Fibroblast of lung (primary cell): ENCODE data around the gene ADAD2.

Experiments used
- EZH2 ChIP-seq: IDR thresholded peaks from 2 replicates; pipeline ENCODE4 v1.5.1; 2012; ENCODE audit warnings: low read length, control low read depth, mild to moderate bottlenecking; ENCODE audit errors: missing control alignments
- TF ChIP-seq, protein P1 (sequence below), 2 donors: IDR thresholded peaks in 1 of 2; conservative IDR thresholded peaks in 1 of 2; 1 replicate in 1 of 2; 2 replicates in 1 of 2; pipeline ENCODE4 v1.5.1; 2011 to 2012; ENCODE audit warnings: low read length in 2 of 2, control low read depth in 1 of 2, inconsistent platforms in 1 of 2, low read depth in 1 of 2, mild to moderate bottlenecking in 1 of 2

DNA sequence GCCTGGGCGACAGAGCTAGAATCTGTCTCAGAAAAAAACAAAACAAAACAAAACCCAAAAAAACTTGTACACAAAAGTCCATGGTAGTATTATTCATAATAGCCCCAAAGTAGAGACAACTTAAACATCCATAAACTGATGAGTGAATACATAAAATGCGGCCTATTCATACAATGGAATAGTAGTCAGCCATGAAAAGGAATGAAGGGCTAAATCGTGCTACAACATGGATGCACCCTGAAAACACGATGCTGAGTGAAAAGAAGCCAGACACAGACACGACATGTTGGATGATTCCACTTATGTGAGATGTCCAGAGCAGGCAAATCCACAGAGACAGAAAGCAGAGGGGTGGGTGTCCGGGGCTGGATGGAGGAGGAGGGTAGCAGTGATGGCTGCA, 36.6 kb downstream of the ADAD2 start:
- TF ChIP-seq EZH2 = no peak
- TF ChIP-seq, protein P1, sequence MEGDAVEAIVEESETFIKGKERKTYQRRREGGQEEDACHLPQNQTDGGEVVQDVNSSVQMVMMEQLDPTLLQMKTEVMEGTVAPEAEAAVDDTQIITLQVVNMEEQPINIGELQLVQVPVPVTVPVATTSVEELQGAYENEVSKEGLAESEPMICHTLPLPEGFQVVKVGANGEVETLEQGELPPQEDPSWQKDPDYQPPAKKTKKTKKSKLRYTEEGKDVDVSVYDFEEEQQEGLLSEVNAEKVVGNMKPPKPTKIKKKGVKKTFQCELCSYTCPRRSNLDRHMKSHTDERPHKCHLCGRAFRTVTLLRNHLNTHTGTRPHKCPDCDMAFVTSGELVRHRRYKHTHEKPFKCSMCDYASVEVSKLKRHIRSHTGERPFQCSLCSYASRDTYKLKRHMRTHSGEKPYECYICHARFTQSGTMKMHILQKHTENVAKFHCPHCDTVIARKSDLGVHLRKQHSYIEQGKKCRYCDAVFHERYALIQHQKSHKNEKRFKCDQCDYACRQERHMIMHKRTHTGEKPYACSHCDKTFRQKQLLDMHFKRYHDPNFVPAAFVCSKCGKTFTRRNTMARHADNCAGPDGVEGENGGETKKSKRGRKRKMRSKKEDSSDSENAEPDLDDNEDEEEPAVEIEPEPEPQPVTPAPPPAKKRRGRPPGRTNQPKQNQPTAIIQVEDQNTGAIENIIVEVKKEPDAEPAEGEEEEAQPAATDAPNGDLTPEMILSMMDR (conservative IDR thresholded peaks at IDR 0.05 in 1 of 2, IDR thresholded peaks at IDR 0.05 in 1 of 2; ENCODE audit: low read depth in 1 of 2, low read length in 2 of 2) = no peak
